Renal pelvis (tissue), 4 donors: Measurements from ENCODE around the gene MYZAP. TPM values are rescaled to one million over a fixed set of nuclear protein-coding genes. Genes with fewer than 3 reads are reported as not detected.

Source experiments
- DNase-seq: peaks from one replicate; pipeline ENCODE4 v3.0.0-alpha.2; 2013
- polyA plus RNA-seq, 3 donors: library from polyadenylated mRNA; unstranded; fragments of 120-200 nt; gene quantifications; one replicate each; pipeline ENCODE4 v1.2.1, GENCODE V29; 2013; ENCODE audit not compliant: insufficient read length in 3 of 3

The MYZAP gene
- polyA plus RNA-seq, 3 donors: 5.3 to 6.8 (median 6.5) TPM

DNA sequence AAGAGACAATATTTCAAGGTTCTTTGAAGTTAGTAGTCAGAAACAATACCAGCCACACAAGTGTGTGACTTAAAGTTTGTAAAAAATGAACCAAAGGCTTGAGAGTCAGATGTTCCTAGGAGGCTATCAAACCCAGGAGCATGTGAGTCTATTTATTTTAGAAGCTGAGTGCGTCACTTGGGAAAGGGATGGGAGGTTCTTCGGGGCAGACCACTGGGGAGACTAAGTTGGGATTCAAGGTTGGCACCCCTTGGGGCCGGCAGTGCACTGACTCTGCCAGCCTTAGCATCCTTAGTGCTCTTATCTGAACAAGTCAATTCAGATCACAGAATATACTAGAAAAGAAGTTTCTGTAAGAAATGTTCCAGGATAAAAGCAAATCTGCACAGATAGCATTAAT is 64.7 kb downstream of the MYZAP start:
- DNase-seq: no peak

DNA sequence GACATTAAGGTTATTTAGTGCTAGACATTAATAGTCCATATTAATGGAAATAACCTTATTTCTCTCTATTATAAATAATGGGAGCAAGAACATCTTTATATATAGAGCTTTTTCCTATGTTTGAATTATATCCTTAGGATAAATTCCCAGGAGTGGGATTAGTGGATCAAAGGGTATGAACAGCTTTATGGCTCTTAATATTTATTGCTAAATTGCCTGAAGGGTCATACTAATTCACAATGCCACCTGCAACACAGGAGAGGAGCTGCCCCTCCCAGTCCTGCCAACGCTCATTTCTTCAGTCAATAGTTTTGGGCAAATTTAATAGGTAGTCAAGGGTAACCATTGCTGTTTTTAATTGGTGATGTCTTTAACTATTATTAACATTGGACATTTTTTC is 65.9 kb downstream of the MYZAP start:
- DNase-seq: no peak

DNA sequence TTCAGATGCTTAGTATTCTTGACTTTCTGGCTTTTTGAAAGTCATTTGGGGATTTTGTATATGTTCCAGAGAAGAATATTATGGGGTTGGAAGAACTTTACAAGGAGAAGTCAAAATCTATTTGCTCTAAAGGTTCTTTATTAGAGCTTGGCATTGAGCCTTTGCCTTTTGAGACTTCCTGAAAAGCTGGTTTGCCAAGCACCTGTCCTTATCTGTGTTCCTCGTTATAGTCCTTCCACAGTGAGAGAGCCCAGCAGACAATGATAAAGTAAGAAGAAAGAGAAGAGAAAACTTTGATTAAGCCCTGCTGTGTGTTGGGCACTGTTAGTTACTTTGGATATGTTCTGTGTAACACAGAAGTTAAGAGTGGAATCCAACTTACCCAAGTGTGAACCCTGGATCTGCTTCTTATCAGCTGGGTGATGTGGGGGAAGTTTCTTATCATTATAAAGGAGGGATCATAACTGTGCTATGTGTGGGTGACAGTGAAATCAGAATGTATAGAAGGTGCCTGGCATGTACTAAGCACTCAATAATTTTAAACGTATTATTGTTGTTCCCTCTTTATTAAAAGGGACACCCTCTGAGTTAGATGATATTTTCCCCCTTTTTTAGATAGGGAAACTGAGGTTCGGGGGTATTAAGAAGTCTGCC is 70.5 kb downstream of the MYZAP start:
- no peak for DNase-seq

DNA sequence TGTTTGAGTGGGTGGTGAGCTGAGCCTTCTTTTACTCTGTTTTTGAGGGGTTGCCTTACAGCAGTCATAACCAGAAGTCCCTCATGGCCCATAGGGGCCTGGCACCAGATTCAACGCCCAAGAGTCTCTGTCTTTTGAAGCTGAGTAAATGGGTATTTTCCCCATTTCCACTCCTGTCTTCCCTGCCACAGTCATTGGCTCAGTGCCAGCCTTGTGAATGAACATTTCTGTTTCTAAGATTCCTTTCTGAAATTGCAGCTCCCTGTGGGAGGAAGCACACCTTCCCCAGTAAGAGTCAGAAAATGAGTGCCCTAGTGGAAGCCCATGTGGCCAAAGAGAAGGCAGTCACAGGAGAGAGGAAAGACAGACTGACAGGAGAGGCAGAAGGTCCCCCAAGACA is 71.1 kb downstream of the MYZAP start:
- DNase-seq: no peak

DNA sequence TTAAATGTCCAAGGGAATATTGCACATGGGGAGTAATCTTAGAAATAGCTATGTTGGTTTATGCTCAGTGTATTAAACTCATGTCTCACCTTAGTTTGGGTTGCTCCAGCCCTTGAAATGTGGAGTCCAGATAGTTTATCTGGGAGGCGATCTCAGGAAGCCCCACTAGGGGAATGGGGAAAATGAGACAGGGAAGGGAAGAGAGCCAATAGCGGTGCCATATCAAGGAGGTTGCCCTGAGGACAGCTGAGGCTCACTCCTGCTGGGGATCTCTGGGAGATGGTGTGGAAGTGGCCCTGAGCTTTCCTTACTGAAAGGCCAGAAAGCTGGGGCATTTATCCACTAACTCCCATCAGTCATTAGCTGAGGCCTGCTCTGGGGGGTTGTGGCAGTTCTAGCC is 71.6 kb downstream of the MYZAP start:
- DNase-seq: no peak

DNA sequence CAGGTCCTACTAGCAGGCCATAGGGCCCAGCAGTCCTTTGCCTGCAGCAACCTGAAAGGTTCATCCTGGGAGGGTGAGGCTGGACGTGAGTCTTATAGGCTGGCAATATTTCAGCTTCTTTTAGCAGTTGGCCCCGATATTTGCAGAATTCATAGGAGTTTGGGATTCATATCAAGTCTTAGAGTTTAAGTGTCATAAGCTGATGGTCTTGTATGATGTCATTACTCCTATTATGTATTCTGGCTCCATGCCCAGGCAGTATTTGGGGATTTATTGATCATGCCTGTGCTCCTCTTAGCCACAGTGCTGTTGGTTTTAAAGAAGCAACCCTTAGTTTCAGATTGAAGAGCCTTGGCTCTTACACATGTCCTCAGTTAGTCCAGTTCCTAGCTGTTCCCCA is 73.5 kb downstream of the MYZAP start:
- DNase-seq: no peak

DNA sequence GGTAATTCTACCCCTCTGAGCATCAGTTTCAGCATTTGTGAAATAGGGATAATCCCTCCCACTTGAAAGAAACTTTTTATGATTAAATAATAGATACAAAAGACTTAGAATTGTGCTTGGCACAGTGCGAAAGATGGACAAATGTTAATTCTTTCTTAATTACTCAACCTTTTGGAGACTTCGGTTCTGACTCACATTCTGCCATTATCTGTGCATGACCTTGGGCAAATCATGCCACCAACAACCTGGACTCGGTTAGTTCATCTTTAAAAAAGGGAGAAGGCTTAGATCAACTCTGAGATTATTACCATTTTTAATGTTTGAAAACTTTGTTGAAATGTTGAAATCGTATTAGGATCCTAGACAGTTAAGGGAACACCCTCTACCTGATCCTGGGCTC is 74.2 kb downstream of the MYZAP start:
- DNase-seq: no peak

DNA sequence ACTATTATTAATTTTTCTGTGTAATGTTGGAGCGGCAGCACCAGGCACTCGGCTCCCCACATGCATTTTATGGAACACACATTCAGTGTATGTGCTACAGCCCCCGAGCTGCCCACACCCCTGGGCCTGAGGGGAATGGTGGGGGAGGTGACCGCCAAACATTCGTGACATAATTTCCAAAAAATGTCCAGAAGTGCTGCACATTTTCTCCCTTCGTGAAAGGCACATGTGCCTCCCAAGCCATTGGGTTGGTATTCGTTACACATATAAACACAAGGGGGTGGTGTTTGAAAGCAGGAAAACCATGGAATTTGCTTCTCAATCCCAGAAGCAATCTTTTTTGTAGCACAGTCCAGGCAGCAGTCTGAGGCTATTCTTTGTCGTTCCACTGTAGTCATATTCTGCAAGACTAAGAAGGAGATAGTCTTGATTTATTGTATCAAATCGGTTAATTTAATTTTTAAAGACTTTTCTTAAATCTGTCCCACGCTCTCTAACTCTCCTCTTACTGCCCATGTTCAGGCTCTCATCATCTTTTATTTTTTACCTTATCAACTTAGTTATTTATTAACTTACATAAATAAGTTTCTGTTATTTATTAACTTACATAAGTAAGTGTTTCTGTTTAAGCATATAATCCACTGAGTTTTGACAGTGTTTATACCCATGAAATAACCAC is 75.6 kb downstream of the MYZAP start:
- peak; percentile 83 for DNase-seq

DNA sequence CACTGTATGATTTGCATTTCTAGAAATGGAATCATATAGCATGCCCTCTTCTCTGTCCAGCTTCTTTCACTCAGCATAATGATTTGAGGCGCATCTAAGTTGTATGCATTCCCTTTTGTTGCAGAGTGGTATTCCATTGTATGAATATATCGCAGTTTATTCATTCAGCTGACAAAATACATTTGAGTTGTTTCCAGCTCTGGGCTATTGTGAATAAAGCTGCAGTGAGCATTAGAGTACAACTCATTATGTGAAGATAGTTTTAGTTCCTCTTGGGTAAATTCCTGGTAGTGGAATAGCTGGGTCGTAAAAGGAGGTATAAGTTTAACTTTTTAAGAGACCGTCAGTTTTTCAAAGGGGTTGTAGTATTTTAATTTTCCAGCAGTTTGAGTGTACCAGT is 76.3 kb downstream of the MYZAP start:
- no peak for DNase-seq

DNA sequence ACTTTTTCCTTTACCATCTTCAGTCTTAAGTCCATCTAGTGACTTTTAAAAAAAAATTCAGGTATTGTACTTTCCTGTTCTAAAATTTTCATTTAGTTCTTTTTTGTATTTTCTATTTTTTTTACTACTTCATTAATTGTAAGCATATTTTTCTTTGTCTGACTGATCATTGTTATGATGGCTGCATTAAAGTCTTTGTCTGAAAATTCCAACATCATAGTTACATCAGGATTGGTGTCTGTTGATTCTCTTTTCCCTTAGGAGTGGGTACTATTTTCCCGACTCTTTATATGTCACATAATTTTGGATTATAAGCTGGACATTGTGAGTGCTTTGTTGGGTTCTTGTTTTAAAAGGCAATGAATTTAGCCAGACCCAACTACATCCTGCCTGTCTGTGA is 79.9 kb downstream of the MYZAP start:
- no peak for DNase-seq

DNA sequence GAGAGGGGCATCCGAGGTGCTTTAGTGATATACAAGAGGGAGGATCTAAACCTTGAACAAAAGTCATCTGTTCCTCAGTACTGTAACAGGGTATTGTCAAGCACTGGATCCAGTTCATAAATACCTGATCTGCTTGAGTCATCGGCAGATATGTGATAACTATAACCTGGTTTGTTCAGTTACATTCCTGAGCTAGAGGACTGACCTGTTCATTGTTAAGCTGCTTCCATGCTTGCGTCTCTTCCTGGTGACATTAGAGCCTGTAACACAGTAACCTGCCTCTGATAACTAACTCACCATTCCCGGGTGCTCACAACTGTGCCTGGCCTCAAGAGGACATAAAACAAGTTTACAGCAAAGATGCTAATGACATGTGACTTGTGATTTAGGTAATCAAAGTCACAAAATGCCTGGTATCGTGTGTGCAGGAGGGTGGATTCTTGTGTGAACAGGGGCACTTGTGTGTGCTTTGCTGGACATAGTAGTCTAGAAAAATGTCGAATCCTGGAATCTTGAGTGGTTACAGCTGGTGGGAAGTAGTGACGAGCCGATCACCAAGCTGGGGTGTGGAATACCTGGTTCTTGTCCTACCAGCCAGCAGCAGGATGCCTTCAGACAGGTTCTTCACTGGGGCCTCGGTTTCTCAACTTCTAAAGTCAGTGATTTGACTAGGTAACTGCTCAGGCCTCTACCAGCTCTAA is 83.9 kb downstream of the MYZAP start:
- DNase-seq: no peak

DNA sequence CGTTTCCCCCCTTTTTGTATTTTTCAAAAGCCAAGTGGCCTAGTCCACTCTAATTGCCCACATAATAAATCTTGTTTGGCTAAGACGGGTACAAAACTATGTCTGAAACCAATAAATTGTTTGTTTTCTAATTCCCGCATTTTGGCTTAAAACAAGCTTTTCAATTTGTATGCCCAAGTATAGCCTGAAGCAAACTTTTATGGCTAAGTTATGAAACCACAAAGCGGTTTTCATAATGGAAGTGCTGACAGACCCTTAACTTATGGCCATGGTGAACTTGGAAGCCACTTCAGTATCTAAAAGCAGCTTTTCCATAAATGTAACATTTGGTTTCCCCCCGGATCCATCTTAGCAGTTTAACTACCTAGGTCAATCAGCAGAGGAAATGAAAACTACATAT is 84.9 kb downstream of the MYZAP start:
- no peak for DNase-seq

DNA sequence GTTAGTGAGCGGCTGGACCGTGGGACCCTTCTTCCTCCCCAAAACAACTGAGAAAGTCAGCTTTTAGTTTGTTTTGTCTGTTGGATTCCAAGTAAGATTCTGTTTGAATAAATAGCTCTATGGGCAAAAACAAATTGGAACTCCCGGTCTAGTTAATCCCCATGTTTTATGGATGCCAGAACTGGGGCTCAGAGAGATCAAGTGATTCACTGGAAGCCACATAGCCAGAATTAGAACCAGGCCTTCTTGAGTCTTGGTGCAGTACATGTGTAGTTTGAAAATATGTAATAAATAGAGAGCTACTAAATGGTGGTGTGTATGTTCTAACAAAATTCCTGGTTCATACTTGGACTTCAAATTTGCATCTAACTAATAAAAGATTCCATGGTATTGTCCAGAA is 85.5 kb downstream of the MYZAP start:
- DNase-seq: no peak

DNA sequence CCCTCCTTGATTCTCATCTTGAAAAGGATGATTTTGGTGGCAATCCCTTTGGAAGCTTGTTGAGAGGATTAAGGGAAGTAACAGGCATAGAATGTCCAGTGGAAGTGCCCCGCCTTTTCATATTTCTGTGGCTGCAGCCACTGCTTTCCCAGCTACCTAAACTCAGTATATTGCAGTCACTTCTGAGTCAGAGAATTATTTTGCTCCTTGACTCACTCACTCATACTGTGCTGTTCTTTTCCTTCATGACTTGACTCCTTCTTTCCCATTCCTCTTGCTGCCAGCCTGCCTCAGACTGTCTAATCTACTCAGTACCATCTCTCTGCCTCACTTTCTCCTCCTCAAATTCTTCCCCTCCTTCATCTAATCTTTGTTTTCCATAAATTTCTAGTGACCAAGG is 88.3 kb downstream of the MYZAP start:
- DNase-seq: no peak

DNA sequence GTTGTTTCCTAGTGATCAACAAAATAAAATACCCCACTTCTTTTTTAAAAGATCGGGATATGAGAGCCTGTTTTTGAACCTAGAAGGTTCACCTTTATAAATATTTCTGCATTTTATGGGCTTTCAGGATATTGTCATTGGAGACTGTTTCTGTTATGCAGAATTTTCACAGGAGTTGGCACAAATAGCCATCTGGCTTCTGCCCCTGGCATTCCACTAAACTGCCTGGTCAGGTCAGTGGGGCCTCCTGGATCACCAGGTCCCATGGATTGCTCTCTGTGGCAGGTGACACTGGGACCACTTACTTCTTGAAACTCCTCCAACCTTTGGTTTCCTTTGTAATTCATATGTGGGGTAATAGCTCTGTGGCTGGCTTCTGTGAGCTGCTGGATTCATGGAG is 89.3 kb downstream of the MYZAP start:
- DNase-seq: no peak

DNA sequence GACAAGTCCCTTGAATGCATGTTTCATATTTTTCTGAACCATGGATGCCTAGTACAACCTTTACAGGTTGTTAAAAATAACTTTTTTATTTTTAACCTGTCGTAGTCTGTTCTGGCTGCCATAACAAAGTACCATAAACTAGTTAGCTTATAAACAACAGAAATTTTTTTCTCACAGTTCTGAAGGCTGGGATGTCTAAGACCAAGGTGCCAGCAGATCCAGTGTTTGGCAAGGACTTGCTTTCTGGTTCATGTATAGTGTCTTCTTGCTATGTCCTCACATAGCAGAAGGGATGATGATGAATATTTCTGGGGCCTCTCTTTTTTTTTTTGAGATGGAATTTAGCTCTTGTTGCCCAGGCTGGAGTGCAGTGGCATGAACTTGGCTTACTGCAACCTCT is 91.8 kb downstream of the MYZAP start:
- DNase-seq: no peak

DNA sequence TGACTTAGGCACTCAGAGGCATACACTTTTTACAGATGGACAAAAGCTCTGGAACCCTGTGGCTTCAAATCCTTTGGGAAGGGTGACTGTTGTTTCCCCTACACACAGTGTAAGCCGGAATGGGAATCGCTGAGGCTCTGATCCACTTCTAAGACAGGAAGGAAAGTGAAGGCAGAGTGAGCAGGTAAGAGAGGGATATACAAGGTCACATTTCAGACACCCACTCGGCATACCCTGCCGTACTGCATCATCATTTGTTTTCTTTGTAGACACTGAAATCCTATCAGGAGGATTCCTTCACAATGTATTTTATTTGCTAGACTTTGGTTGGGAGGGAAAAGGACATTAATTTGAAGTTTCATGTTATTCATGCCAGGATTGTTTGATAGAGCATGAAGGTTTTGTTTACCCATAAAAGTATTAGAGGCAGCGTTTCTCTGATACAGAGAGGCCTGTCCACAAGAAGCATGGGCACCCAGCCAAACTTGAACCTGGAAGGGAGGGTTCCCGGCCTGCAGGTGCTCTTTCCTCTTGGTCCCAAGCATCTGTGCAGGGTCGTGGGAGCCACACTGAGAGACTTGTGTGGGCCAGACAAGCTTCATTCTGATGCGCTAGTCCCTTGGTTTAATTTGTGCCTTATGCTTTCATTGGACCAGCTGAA is 92.9 kb downstream of the MYZAP start:
- DNase-seq: no peak

DNA sequence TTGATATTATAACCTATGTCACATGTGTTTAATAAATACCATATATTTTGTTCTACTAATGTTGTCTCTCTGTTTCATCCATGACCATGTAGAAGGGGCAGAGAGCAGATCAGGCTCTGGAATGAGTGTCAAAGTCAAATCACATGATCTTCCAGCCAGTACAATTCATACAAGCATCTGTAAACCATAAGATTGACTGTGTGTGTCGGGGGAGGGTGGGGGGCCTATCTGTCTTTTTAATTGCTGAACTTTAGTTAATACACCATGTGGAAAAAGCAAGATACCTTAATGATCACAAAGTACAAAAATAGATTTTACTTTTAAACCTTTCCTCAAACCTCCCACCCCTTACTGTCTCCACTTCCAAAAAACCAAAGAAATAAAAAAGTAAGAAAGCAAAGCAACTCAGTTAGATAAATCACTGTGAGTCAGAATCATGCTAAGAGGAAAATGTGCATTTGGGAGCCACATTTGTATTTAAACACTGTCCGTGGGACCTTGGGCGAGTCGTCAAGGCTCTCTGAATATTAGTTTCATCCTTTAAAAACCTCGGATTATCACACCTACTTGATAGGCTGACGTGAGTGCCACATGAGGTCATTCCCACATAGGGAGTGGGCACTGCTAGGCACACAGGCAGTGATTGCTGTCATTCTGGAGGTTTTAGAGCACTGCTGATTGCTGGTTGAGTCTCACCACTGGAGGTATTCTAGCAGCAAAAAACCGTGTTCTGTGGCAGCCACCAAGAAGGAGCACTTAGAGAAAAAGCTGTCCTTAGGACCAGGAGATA is 93.8 kb downstream of the MYZAP start:
- peak; percentile 53 for DNase-seq

DNA sequence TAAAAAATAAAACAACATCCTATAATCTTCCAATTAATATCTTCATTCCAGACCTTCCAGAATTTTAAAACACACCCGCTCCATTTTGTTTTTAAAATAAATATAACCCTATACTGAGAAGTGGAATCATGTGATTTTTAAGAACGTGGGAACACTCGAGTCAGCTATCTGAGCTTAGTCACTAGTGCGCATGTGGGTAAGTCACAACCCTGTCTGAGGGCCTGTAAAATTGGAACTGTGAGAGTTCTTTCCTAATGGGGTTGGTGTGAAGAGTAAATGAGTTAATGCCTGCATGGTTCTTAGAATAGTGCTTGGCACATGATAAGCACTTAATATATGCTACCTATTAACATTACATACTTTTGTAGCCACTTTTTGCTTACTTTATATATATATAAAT is 95.0 kb downstream of the MYZAP start:
- no peak for DNase-seq

DNA sequence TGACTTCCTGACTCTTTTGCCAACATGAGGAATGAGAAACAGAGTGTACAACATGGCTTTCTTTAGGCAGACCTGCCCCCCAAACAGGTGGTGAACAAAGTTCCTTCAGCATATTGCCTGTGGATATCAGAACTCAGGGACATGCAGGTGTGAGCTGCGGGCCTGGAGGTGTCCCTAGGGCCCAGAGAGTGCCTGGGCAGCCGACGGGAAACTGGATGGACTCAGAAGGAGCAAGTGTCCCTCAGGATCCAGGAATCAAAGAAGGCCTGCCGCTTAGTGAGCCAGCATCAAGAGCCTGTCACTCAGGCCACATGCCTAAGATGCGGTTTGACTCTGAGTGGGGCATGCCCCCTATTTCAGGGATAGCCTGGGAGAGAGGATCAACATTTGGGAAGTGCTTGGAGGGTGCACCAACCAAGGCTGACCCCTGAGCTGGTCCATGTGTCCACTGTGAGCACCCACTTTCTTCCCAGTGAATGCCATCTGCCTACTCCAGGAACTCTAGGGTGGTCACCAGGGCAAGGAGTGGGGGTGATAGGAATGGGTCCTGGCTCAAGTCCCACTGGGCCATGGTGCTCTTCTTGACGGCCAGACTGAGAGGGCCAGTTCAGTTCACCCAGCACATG is 98.8 kb downstream of the MYZAP start:
- no peak for DNase-seq

DNA sequence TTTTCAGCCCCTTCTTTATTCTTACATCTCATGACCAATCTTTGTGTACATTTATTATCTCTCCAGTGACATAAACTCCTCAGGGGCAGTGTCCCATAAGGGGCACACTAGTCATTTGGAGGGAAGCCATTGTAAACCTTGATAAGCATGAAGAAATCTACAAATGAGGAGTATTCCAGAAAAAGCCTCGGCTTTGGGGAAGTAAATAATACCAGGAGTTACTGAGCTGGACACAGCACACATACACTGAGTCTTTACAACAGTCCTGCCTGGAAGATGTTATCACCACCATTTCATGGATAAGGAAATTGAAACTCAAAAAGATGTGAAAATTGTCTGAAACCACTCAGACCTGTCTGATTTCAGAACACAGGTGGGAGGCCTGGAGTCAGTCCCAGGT is 99.4 kb downstream of the MYZAP start:
- DNase-seq: no peak

DNA sequence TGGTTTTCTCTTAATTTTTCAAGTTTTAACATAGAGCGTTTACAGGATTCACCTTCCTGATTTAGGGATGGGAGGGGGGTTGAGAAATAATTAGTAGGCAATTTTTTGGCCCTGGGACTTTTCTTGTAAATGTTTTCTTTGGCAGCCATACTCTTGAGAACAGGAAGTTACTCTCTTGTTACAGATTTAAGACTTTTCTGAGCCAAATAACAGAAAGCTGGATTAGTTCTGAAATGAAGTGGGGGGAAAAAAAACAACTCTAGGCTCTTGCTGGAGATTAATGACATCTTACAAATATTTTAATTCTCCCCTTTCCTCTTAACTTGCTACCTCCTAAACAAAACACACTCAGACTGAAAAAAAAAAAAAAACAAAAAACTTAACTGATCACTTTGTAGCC is 101.0 kb downstream of the MYZAP start:
- no peak for DNase-seq
